H9 (cell line): ENCODE data around the gene GABBR2. TPM values are rescaled to one million over a fixed set of nuclear protein-coding genes. Genes with fewer than 3 reads are reported as not detected.

Source experiments
- DNase-seq: peaks from one replicate; pipeline ENCODE4 v3.0.0-alpha.2; 2017
- H2AFZ ChIP-seq: one replicate; pipeline ENCODE4 v1.6.1; 2013; ENCODE audit warnings: mild to moderate bottlenecking, low read length, control low read depth, moderate library complexity
- H2AK5ac ChIP-seq: 2 replicates; pipeline ENCODE4 v1.6.1; 2013; ENCODE audit warnings: low read length, control low read depth, mixed read lengths; ENCODE audit not compliant: insufficient read length
- H2BK120ac ChIP-seq: one replicate; pipeline ENCODE4 v1.6.1; 2013; ENCODE audit warnings: low read depth, mild to moderate bottlenecking, low read length, control low read depth, inconsistent platforms; ENCODE audit not compliant: poor library complexity, severe bottlenecking
- H2BK12ac ChIP-seq: 2 replicates; pipeline ENCODE4 v1.6.1; 2013; ENCODE audit warnings: low read length, control low read depth, mixed read lengths, low read depth; ENCODE audit not compliant: insufficient read length
- H2BK15ac ChIP-seq: 2 replicates; pipeline ENCODE4 v1.6.1; 2013; ENCODE audit warnings: low read depth, low read length, control low read depth
- H2BK20ac ChIP-seq: one replicate; pipeline ENCODE4 v1.6.1; 2013; ENCODE audit warnings: low read depth, mild to moderate bottlenecking, low read length, control low read depth, inconsistent platforms; ENCODE audit not compliant: poor library complexity, severe bottlenecking
- H2BK5ac ChIP-seq: 2 replicates; pipeline ENCODE4 v1.6.1; 2013; ENCODE audit warnings: low read length, control low read depth, mixed read lengths; ENCODE audit not compliant: insufficient read length
- H3K14ac ChIP-seq: 2 replicates; pipeline ENCODE4 v1.6.1; 2013; ENCODE audit warnings: low read length, control low read depth; ENCODE audit not compliant: insufficient read depth
- H3K18ac ChIP-seq: 2 replicates; pipeline ENCODE4 v1.6.1; 2013; ENCODE audit warnings: low read depth, mild to moderate bottlenecking, mixed read lengths, low read length, control low read depth; ENCODE audit not compliant: insufficient read length
- H3K23ac ChIP-seq: 2 replicates; pipeline ENCODE4 v1.6.1; 2013; ENCODE audit warnings: low read length, control low read depth, mixed read lengths, low read depth; ENCODE audit not compliant: insufficient read length
- H3K23me2 ChIP-seq: 2 replicates; pipeline ENCODE4 v1.6.1; 2013; ENCODE audit warnings: low read depth, mild to moderate bottlenecking, mixed read lengths, low read length, control low read depth; ENCODE audit not compliant: insufficient read length, poor library complexity, severe bottlenecking
- H3K27ac ChIP-seq: 2 replicates; pipeline ENCODE4 v1.5.1; 2013; ENCODE audit warnings: low read length, control low read depth, mixed read lengths, low read depth; ENCODE audit not compliant: insufficient read length
- H3K27me3 ChIP-seq: 2 replicates; pipeline ENCODE4 v1.6.1; 2013; ENCODE audit warnings: low read length, control low read depth, inconsistent platforms; ENCODE audit not compliant: insufficient read depth
- H3K4ac ChIP-seq: 2 replicates; pipeline ENCODE4 v1.6.1; 2013; ENCODE audit warnings: low read depth, mild to moderate bottlenecking, control low read depth, inconsistent platforms, low read length, moderate library complexity
- H3K4me1 ChIP-seq: 2 replicates; pipeline ENCODE4 v1.6.1; 2013; ENCODE audit warnings: low read length, control low read depth, inconsistent platforms; ENCODE audit not compliant: insufficient read depth
- H3K4me2 ChIP-seq: 2 replicates; pipeline ENCODE4 v1.6.1; 2013; ENCODE audit warnings: low read length, control low read depth, mixed read lengths; ENCODE audit not compliant: insufficient read length, insufficient read depth
- H3K56ac ChIP-seq: 2 replicates; pipeline ENCODE4 v1.6.1; 2013; ENCODE audit warnings: low read depth, mild to moderate bottlenecking, mixed read lengths, low read length, control low read depth; ENCODE audit not compliant: insufficient read length
- H3K79me1 ChIP-seq: 2 replicates; pipeline ENCODE4 v1.6.1; 2013; ENCODE audit warnings: low read depth, mild to moderate bottlenecking, moderate library complexity, low read length, control low read depth, inconsistent platforms; ENCODE audit not compliant: insufficient read depth, poor library complexity, severe bottlenecking
- H3K79me2 ChIP-seq: 2 replicates; pipeline ENCODE4 v1.6.1; 2013; ENCODE audit warnings: low read length, control low read depth, inconsistent platforms; ENCODE audit not compliant: insufficient read depth
- H3K9ac ChIP-seq: 2 replicates; pipeline ENCODE4 v1.6.1; 2013; ENCODE audit warnings: low read length, control low read depth, mixed read lengths; ENCODE audit not compliant: insufficient read length; ENCODE audit errors: extremely low read depth
- H3K9me3 ChIP-seq: one replicate; pipeline ENCODE4 v1.6.1; 2013; ENCODE audit warnings: low read depth, low read length, inconsistent platforms; ENCODE audit not compliant: control insufficient read depth
- H3T11ph ChIP-seq: one replicate; pipeline ENCODE4 v1.6.1; 2013; ENCODE audit warnings: mild to moderate bottlenecking, low read length, control low read depth, inconsistent platforms
- H4K20me1 ChIP-seq: one replicate; pipeline ENCODE4 v1.6.1; 2013; ENCODE audit not compliant: control insufficient read depth, insufficient read length, insufficient read depth
- H4K5ac ChIP-seq: 2 replicates; pipeline ENCODE4 v1.6.1; 2013; ENCODE audit warnings: low read depth, mild to moderate bottlenecking, mixed read lengths, low read length, control low read depth; ENCODE audit not compliant: insufficient read length
- H4K8ac ChIP-seq: replicated peaks from 2 replicates; pipeline ENCODE4 v1.6.1; 2013; ENCODE audit warnings: low read length, control low read depth, mixed read lengths, low read depth; ENCODE audit not compliant: insufficient read length
- H4K91ac ChIP-seq: 2 replicates; pipeline ENCODE4 v1.6.1; 2013; ENCODE audit warnings: low read depth, mild to moderate bottlenecking, moderate library complexity, mixed read lengths, low read length, control low read depth; ENCODE audit not compliant: insufficient read length
- H3K27ac Mint-ChIP-seq, 3 experiments: 2 replicates in 2 of 3; 3 replicates in 1 of 3; pipeline ENCODE4 v1.8.0; 2020 to 2021; ENCODE audit warnings: mixed read lengths in 3 of 3, mild to moderate bottlenecking in 1 of 3, moderate library complexity in 1 of 3
- H3K27me3 Mint-ChIP-seq: 2 replicates; pipeline ENCODE4 v1.8.0; 2021; ENCODE audit warnings: low read depth, mild to moderate bottlenecking, moderate library complexity, mixed read lengths
- H3K36me3 Mint-ChIP-seq, 3 experiments: 2 replicates in 2 of 3; 3 replicates in 1 of 3; pipeline ENCODE4 v1.8.0; 2020 to 2021; ENCODE audit warnings: low read depth in 3 of 3, mixed read lengths in 3 of 3; ENCODE audit not compliant: insufficient read depth in 1 of 3
- H3K4me1 Mint-ChIP-seq, 2 experiments: 2 replicates each; pipeline ENCODE4 v1.8.0; 2020; ENCODE audit warnings: mixed read lengths in 2 of 2
- H3K4me3 Mint-ChIP-seq, 2 experiments: 2 replicates in 1 of 2; 3 replicates in 1 of 2; pipeline ENCODE4 v1.8.0; 2020 to 2021; ENCODE audit warnings: mild to moderate bottlenecking in 2 of 2, mixed read lengths in 2 of 2, moderate library complexity in 1 of 2
- H3K9me3 Mint-ChIP-seq, 2 experiments: 2 replicates in 1 of 2; 3 replicates in 1 of 2; pipeline ENCODE4 v1.8.0; 2020; ENCODE audit warnings: mild to moderate bottlenecking in 2 of 2, mixed read lengths in 2 of 2, moderate library complexity in 1 of 2
- CTCF ChIP-seq: fragments of 200-600 bp; sonication (generic); conservative IDR thresholded peaks from 3 replicates; pipeline ENCODE4 v1.8.0; 2021; ENCODE audit warnings: antibody characterized with exemption, mild to moderate bottlenecking
- WGBS: extraction: QIAGEN DNeasy Blood & Tissue Kit; methylation state at CpG from one replicate; pipeline ENCODE4 v1.1.7; 2013; ENCODE audit warnings: missing lambda C conversion rate, low lambda C conversion rate, mixed read lengths; ENCODE audit not compliant: insufficient read length; ENCODE audit errors: extremely low coverage; 5-methylcytosine and 5-hydroxymethylcytosine counted together
- total RNA-seq: library from RNA; stranded (reverse); gene quantifications from 2 replicates; pipeline ENCODE4 v1.2.1, GENCODE V29; 2021

The GABBR2 gene
- total RNA-seq, 1 experiment from 2014 or later, result 0.66 TPM

GRCh38 chr9:98503867-98504266 is 204.9 kb downstream of the GABBR2 start:
- Mint-ChIP-seq H3K9me3 (peaks cover 15 to 19% of the 10 kb centered on the region in 2 experiments), H3K27ac (peak overlapping the region in 1 of 3 experiments; percentile 65; a peak in 2 of 7 replicates), H3K4me1 (peaks cover 35 to 37% of the 10 kb centered on the region in 2 experiments), H3K4me3 (no peak overlapping the region), H3K27me3 (peaks cover 36% of the 10 kb centered on the region), H3K36me3 (peaks cover 0 to 20% (median 10%) of the 10 kb centered on the region in 3 experiments; a peak in 6 of 7 replicates)
- Histone ChIP-seq H3K79me1 (no peaks in the 10 kb centered on the region), H3K9ac (no peak overlapping the region), H3K27ac (no peak overlapping the region), H3K4me2 (peak overlapping the region; percentile 46), H4K20me1 (no peaks in the 10 kb centered on the region), H3T11ph (no peak overlapping the region), H3K23me2 (no peaks in the 10 kb centered on the region), H4K91ac (no peak overlapping the region), H2BK5ac (no peak overlapping the region), H3K23ac (no peak overlapping the region), H3K9me3 (peaks cover 8% of the 10 kb centered on the region), H2BK12ac (no peak overlapping the region), H2BK15ac (no peak overlapping the region), H3K18ac (no peak overlapping the region), H3K27me3 (no peaks in the 10 kb centered on the region; the same call in 1 of the 2 replicates), H2AFZ (no peak overlapping the region), H3K56ac (no peak overlapping the region), H3K14ac (no peak overlapping the region), H3K79me2 (no peaks in the 10 kb centered on the region), H4K5ac (no peak overlapping the region), H2BK120ac (no peak overlapping the region), H2BK20ac (no peak overlapping the region), H4K8ac (no peak overlapping the region), H3K4ac (no peak overlapping the region), H2AK5ac (no peak overlapping the region), H3K4me1 (peaks cover 19% of the 10 kb centered on the region)
- no CpG with 5 or more reads among the region's 2 CpGs for WGBS
- no peak for TF ChIP-seq CTCF
- DNase-seq, result peak; percentile 21
